ENCODE results near the gene SORCS2. TPM values are rescaled to one million over a fixed set of nuclear protein-coding genes. Genes with fewer than 3 reads are reported as not detected.
A peak's percentile ranks its signal among the peaks of the same experiment; 100 is the strongest.

SORCS2 gene
- total RNA-seq, 1 donor, result 0.27 TPM

DNA sequence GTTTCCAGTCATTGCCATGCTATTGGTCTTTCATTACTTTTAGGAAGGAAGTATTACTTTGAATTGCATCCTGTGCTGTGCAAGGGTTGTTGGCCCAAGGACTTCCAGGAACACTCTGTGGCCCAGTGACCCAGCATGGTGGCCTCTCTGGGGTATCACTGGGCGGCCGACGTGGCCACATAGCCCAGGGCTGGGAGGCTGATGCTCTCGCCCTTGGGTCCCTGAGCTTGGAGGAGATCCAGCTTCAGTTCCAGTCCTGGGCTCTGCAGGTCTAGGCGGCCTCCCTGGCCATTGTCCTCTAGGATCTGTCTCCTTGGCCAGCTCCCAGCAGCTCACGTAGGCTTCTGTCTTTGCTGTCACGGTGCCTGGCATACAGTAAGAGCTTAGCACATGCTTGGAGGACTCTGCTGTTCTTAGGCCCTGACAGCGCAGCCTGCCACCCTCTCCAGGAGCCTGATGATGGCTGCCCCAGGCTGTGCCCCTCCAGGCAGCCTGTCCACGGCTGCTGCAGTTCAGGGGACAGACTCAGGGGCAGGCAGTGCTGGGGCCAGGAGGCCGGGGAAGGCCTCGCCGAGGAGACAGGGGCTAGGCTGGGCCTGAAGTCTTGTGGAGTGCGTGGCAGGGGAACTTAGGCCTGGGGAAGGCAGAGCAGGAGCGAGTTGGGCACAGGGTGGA is 42.2 kb downstream of the SORCS2 start:
- H3K4me3 ChIP-seq (ENCODE audit: low read depth, low read length), result no peak overlapping the region
- no peak for DNase-seq (ENCODE audit: low read depth)
- TF ChIP-seq, protein P1, sequence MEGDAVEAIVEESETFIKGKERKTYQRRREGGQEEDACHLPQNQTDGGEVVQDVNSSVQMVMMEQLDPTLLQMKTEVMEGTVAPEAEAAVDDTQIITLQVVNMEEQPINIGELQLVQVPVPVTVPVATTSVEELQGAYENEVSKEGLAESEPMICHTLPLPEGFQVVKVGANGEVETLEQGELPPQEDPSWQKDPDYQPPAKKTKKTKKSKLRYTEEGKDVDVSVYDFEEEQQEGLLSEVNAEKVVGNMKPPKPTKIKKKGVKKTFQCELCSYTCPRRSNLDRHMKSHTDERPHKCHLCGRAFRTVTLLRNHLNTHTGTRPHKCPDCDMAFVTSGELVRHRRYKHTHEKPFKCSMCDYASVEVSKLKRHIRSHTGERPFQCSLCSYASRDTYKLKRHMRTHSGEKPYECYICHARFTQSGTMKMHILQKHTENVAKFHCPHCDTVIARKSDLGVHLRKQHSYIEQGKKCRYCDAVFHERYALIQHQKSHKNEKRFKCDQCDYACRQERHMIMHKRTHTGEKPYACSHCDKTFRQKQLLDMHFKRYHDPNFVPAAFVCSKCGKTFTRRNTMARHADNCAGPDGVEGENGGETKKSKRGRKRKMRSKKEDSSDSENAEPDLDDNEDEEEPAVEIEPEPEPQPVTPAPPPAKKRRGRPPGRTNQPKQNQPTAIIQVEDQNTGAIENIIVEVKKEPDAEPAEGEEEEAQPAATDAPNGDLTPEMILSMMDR (IDR thresholded peaks at IDR 0.05; ENCODE audit: insufficient read depth, low read length), result no peak

DNA sequence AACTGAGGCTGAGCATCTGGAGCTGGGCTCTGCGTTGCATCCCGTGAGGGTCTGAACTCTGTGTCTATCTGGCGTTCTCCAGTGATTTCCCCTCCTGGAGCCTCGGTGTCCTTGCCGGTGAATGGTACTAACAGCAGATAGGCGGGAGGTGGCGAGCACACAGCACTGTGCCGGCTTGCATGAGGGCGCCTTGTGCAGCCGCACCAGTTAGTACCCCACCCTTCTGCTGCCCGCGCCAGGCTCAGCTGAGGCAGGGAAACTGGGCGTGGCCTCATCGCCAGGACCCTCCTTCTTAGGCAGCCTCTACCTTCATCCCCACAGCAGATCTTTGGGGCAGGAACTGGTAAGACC is 42.7 kb downstream of the SORCS2 start:
- H3K4me3 ChIP-seq (ENCODE audit: low read depth, low read length), result no peak overlapping the region
- TF ChIP-seq, protein P1 (IDR thresholded peaks at IDR 0.05; ENCODE audit: insufficient read depth, low read length), result no peak
- DNase-seq (ENCODE audit: low read depth), result no peak

DNA sequence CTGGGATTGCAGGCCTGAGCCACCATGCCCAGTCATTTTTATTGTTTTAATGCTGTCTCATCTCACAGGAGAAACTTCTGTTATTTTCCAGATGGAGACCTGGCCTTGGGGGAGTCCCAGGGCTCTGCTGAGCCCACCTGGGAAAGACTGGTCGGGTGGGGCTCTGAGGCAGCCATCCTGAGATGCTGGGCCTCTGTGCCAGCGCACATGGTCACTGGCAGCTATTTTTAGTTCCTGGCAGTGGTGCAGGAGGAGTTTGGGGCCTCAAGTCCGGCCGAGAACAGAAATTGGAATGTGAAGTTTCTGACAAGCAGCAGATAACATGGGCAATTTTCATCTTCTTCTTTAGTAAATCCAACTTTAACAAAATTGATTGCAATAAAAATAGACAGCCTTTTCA is 44.5 kb downstream of the SORCS2 start:
- DNase-seq (ENCODE audit: low read depth), result peak; percentile 60
- TF ChIP-seq, protein P1 (IDR thresholded peaks at IDR 0.05; ENCODE audit: insufficient read depth, low read length), result no peak
- no peak overlapping the region for H3K4me3 ChIP-seq (ENCODE audit: low read depth, low read length)

DNA sequence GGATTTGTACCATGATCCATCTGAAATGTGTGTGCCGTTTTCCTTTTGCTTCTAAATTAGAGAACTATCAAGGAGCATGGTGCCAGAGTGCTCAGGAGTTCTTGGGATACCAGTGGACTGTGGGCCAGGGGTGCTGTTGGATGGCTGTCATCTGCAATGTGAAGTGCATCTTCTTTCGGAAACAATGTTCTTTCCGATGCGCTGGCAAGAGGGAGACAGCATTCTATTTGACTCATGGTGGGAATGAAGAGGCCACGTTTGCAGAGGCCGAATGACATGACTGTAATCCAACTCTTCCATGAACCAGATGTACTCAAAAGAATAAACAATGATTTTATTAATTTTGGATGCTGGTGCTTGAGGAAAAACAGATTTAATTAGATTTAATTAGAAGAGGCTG is 45.5 kb downstream of the SORCS2 start:
- no peak for DNase-seq (ENCODE audit: low read depth)
- H3K4me3 ChIP-seq (ENCODE audit: low read depth, low read length), result no peak overlapping the region
- TF ChIP-seq, protein P1 (IDR thresholded peaks at IDR 0.05; ENCODE audit: insufficient read depth, low read length), result no peak

DNA sequence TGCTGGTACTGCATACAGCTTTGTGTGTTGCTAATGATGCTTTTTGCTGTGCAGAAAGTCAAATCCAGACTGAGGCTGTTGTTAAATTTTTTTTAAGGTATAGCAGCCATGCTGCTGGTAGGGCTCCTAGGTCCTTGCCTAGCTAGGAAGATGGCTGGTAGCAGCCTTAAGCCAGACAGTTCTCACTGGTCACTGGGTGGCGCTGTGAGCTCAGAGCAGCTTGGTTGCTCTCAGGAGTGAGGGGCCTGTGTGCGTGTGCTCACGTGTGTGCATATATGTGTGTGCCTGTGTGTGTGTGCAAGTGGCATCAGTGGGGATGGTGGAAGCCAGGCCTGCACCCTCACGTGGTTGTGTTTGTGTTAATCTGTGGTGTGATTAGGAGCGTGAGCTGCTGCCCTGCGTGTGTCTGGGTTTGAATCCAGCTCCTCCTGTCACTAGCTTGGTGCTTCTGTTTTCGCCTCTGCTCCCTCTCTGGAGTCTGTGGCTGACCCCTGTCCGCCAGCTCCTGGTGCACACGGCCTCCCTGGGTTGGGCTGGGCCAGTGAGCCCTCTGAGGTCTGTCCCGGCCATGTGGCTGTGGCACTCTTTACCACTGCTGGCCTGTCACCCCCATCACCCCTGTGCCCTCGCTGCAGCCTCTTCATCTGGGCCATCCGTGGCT is 46.1 kb downstream of the SORCS2 start:
- TF ChIP-seq, protein P1 (IDR thresholded peaks at IDR 0.05; ENCODE audit: insufficient read depth, low read length), result peak; percentile 15

DNA sequence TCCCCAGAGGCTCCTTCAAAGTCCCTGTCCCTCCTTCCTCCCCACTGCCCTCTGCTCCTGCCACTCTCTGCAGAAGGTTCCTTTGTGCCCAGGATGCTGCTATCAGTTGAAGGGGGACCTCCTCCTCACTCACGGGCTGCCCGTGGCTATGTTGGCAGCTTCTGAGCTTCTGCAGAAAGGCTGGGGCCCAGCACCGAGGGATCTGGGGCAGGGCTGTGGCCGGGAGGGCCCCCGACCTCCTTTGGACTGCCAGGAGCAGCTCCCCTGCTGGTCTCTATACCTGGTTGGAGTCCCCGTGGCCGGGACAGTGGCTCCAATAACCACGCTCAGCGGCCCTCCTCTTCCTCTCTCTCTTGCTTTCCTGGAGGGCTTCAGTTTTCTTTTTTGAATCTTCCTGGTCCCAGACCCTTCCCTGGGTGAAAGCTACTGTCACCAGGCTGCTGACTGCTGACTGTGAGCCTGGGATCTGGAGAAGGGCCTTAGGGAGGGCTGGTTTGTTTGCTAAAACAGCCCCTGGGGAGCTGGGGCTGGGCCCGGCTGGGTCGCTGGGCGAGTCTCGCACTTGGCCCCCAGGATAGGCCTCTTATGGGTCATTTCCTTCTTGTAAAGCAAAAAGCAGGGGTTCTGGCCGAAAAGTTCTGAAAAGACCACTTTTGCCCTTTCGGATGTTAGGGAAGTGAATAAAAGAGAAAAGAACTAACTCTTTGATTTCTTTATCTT is 46.9 kb downstream of the SORCS2 start:
- no peak for DNase-seq (ENCODE audit: low read depth)
- no peak overlapping the region for H3K4me3 ChIP-seq (ENCODE audit: low read depth, low read length)
- TF ChIP-seq, protein P1 (IDR thresholded peaks at IDR 0.05; ENCODE audit: insufficient read depth, low read length), result no peak

More for the DNA sequence above, 46.1 kb downstream of the SORCS2 start:
- no peak overlapping the region for H3K4me3 ChIP-seq (ENCODE audit: low read depth, low read length)
- DNase-seq (ENCODE audit: low read depth), result no peak
